ENCODE results near the gene MLIP. TPM values are rescaled to one million over a fixed set of nuclear protein-coding genes. Genes with fewer than 3 reads are reported as not detected.
"Not testable (repeated sequence)": the region's sequence is repeated elsewhere in the genome, so short reads cannot be mapped to it uniquely, and the experiment has no call there.

MLIP gene
- total RNA-seq, 4 donors from 2014 or later: 0.64 to 4.3 (median 2.5) TPM

DNA sequence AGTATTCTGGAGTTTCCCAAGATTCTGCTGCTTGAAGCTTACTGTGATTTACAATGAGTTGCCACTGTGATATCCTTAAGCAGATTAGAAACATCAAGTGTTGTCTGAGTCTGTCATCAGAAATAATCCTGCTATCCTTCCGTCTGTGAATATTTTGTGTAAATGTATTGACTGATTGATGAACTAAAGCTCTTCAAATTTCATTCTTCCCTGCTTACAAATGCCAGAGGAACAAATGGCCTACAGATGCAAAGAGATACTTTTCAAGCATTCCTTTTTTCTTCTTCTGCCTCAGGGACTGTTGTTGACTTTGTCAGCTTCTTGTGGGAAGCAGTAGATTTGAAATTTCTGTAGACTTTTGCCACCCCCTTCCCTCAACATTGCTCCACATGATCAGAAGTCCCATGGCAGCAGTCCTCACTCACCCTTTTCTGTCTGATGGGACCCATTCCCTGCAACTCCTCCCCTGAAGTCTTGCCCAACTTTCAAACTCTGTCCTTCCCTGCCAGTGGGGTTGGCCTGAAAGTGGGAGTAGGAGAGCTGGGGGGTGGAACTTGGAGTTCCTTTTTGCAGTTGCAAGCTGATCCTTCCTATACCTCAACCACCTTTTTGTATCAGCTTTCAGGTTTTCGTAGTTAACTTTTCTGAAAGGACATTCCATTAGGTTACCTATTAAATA lies 38.5 kb upstream of the MLIP start:
- Histone ChIP-seq H3K9me3 (no peaks in the 10 kb centered on the region), H3K4me1 (peaks cover 0 to 12% (median 0%) of the 10 kb centered on the region in 3 donors), H3K4me3 (no peak overlapping the region), H3K27me3 (no peaks in the 10 kb centered on the region), H3K36me3 (no peaks in the 10 kb centered on the region), H3K27ac (no peak overlapping the region)
- intact Hi-C loops (cut with DNase I): no loop called here
- DNase-seq: no peak
- TF ChIP-seq POLR2A (IDR thresholded peaks at IDR 0.05): no peak
- TF ChIP-seq, protein P1, sequence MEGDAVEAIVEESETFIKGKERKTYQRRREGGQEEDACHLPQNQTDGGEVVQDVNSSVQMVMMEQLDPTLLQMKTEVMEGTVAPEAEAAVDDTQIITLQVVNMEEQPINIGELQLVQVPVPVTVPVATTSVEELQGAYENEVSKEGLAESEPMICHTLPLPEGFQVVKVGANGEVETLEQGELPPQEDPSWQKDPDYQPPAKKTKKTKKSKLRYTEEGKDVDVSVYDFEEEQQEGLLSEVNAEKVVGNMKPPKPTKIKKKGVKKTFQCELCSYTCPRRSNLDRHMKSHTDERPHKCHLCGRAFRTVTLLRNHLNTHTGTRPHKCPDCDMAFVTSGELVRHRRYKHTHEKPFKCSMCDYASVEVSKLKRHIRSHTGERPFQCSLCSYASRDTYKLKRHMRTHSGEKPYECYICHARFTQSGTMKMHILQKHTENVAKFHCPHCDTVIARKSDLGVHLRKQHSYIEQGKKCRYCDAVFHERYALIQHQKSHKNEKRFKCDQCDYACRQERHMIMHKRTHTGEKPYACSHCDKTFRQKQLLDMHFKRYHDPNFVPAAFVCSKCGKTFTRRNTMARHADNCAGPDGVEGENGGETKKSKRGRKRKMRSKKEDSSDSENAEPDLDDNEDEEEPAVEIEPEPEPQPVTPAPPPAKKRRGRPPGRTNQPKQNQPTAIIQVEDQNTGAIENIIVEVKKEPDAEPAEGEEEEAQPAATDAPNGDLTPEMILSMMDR (IDR thresholded peaks at IDR 0.05): no peak
- 81 to 85% methylated on average over 2 of the region's 2 CpGs for WGBS, 2 donors

DNA sequence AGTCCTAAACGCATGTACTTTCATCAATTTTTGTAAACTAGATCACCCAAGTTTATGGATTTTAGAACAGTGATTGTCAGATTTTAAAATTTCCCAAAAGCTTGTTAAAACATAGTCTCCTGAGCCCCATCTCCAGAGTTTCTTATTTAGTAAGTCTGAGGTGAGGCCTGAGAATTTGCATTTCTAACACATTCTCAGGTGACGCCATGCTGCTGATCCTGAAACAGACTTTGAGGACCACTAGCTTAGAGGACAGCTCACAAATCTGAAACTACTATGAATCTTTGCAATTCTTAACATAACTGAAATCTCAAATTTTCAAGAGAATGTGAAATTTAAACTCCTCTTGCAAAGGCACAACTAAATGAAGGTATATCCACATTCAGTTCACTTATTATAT lies 37.8 kb upstream of the MLIP start:
- Histone ChIP-seq H3K4me1 (peaks cover 0 to 12% (median 0%) of the 10 kb centered on the region in 3 donors), H3K27me3 (no peaks in the 10 kb centered on the region), H3K36me3 (no peaks in the 10 kb centered on the region), H3K27ac (no peak overlapping the region), H3K9me3 (no peaks in the 10 kb centered on the region), H3K4me3 (no peak overlapping the region)
- WGBS, 2 donors: 94 to 95% methylated on average over 2 of the region's 2 CpGs
- intact Hi-C loops (cut with DNase I): no loop called here
- TF ChIP-seq POLR2A (IDR thresholded peaks at IDR 0.05): no peak
- TF ChIP-seq, protein P1 (IDR thresholded peaks at IDR 0.05): no peak
- DNase-seq: no peak

DNA sequence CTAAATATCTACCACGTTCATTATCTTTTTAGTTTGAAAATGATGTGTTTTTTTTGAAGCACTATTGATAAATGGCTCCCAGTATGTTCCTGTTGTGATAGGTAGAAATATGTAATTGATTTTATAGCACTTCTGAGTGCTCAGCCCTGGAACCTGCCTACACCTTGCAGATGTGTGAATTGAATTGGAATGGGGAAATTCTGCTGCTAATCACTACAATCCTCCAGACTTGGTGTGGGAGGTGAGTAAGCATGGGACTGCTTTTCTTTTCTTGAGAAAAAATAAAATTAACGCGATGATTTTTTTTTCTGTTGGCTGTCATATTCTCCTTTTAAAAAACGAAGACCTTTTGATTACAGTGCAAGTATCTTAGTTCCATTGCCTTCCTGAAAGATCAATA lies 37.1 kb upstream of the MLIP start:
- no peak overlapping the region for H3K4me3 ChIP-seq
- WGBS, 2 donors: 77 to 86% methylated on average over 4 of the region's 4 CpGs
- no peak overlapping the region for H3K27ac ChIP-seq
- H3K27me3 ChIP-seq: no peaks in the 10 kb centered on the region
- no peaks in the 10 kb centered on the region for H3K36me3 ChIP-seq
- peaks cover 0 to 12% (median 0%) of the 10 kb centered on the region in 3 donors for H3K4me1 ChIP-seq
- intact Hi-C loops (cut with DNase I): no loop called here
- H3K9me3 ChIP-seq: no peaks in the 10 kb centered on the region
- DNase-seq: no peak
- TF ChIP-seq POLR2A (IDR thresholded peaks at IDR 0.05): no peak
- TF ChIP-seq, protein P1 (IDR thresholded peaks at IDR 0.05): no peak

DNA sequence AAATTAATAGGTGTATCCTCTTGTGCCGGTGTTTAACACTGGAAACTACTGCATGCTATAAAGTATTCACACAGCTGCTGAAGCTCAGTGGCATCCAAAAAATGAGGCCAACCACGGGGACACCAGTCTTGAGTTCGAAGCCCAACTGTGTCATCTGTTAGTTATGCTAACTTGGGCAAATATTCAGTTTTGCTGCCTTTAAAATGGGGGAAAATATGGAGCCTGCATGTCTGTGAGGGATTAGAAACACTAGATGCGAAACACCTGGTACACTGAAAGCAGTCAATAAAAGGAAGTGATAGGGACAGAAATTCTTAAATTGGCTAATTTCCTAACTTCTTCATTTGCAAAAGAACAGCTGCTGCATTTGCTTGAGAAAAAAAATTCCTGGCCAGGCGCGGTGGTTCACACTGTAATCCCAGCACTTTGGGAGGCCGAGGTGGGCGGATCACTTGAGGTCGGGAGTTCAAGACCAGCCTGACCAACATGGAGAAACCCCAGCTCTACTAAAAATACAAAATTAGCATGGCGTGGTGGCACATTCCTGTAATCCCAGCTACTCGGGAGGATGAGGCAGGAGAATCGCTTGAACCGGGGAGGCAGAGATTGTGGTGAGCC lies 36.6 kb upstream of the MLIP start:
- Histone ChIP-seq H3K4me3 (no peak overlapping the region), H3K9me3 (no peaks in the 10 kb centered on the region), H3K27me3 (no peaks in the 10 kb centered on the region), H3K36me3 (no peaks in the 10 kb centered on the region), H3K27ac (no peak overlapping the region), H3K4me1 (peaks cover 0 to 12% (median 0%) of the 10 kb centered on the region in 3 donors)
- 69 to 82% methylated on average over 10 to 13 of the region's 13 CpGs for WGBS, 2 donors
- TF ChIP-seq, protein P1 (IDR thresholded peaks at IDR 0.05): no peak
- no peak for TF ChIP-seq POLR2A (IDR thresholded peaks at IDR 0.05)
- DNase-seq: no peak
- intact Hi-C loops (cut with DNase I): no loop called here

- no peak for DNase-seq
- 84 to 86% methylated on average over 2 of the region's 2 CpGs for WGBS, 2 donors
Measured at GRCh38 chr6:54076159-54076789, 35.0 kb upstream of the MLIP start.

GRCh38 chr6:54081499-54081898 lies 29.7 kb upstream of the MLIP start:
- H3K27ac ChIP-seq; DNase-seq; H3K27me3 ChIP-seq; H3K9me3 ChIP-seq; intact Hi-C loops (cut with DNase I); H3K4me3 ChIP-seq; H3K36me3 ChIP-seq: not testable (repeated sequence)
- peaks cover 0 to 26% (median 0%) of the 10 kb centered on the region in 3 donors for H3K4me1 ChIP-seq
- 82 to 89% methylated on average over 11 to 13 of the region's 13 CpGs for WGBS, 2 donors

More at GRCh38 chr6:54076159-54076789, 35.0 kb upstream of the MLIP start:
- intact Hi-C loops (cut with DNase I): no loop called here
- Histone ChIP-seq H3K4me1 (peaks cover 0 to 5% (median 0%) of the 10 kb centered on the region in 3 donors), H3K27me3 (no peaks in the 10 kb centered on the region), H3K9me3 (no peaks in the 10 kb centered on the region), H3K27ac (no peak overlapping the region), H3K4me3 (no peak overlapping the region), H3K36me3 (no peaks in the 10 kb centered on the region)
- TF ChIP-seq POLR2A (IDR thresholded peaks at IDR 0.05): no peak
- TF ChIP-seq, protein P1 (IDR thresholded peaks at IDR 0.05): no peak
